ENCODE data around the gene MAGI2.

GRCh38 chr7:78215199-78215598 lies 1238.3 kb downstream of the MAGI2 start:
- TF ChIP-seq CTCF (conservative IDR thresholded peaks at IDR 0.05 in 1 of 2, IDR thresholded peaks at IDR 0.05 in 1 of 2; ENCODE audit: extremely low read depth in 1 of 2, insufficient read depth in 1 of 2, low read depth in 1 of 2, low read length in 2 of 2) (no peak), EZH2 (IDR thresholded peaks at IDR 0.05; ENCODE audit: borderline replicate concordance, low read length) (no peak)
